Astrocyte of the spinal cord (primary cell): ENCODE data around the gene CACNB4.

Source experiments
- DNase-seq: peaks from one replicate; pipeline ENCODE4 v3.0.0; 2011; ENCODE audit warnings: low read depth, low spot score
- H3K4me3 ChIP-seq: 2 replicates; pipeline ENCODE4 v1.5.1; 2011; ENCODE audit warnings: low read depth, mild to moderate bottlenecking, low read length, moderate library complexity
- in situ Hi-C: cut with HindIII; loops from 2 replicates; pipeline ENCODE4 v1.10.0; 2017; ENCODE audit warnings: low sequenced_read_pairs
- TF ChIP-seq, protein P1 (sequence below): IDR thresholded peaks from 2 replicates; pipeline ENCODE4 v1.5.1; 2012; ENCODE audit warnings: low read depth, mild to moderate bottlenecking, low read length, inconsistent platforms

The CACNB4 gene

DNA sequence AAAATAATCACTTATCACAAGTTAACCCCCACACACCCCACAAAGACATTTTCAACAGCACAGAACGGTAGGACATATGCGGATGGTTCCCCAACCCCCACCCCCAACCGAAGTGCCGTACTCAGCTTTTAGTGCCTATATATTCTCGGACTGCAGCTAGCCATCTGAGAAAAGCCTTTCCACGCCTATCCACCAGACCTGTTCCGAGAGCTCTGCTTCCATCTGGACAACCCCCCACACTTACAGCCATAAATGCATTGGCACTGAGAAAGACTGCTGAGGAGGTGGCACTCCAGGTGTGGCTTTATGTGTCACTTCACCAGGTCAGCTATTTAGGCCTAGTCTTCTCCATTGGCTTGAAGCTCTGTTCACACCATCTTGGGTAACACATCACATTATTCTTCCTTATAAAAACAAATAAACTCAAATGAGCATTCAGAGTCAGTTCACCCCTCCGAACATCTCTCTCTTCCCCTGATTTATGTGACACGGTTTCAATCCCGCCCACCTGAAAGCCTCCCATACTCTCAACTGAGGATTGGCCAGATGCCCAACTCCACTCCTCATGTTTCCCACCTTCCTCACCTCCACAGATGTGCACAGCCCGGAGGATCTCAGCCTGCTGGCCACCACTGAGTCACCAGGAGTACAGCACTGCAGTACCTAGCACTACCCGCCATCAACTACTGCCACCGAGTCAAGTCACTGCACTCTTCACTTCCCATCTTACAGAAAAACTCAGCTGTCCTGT lies 127.4 kb downstream of the CACNB4 start:
- no peak overlapping the region for H3K4me3 ChIP-seq
- TF ChIP-seq, protein P1, sequence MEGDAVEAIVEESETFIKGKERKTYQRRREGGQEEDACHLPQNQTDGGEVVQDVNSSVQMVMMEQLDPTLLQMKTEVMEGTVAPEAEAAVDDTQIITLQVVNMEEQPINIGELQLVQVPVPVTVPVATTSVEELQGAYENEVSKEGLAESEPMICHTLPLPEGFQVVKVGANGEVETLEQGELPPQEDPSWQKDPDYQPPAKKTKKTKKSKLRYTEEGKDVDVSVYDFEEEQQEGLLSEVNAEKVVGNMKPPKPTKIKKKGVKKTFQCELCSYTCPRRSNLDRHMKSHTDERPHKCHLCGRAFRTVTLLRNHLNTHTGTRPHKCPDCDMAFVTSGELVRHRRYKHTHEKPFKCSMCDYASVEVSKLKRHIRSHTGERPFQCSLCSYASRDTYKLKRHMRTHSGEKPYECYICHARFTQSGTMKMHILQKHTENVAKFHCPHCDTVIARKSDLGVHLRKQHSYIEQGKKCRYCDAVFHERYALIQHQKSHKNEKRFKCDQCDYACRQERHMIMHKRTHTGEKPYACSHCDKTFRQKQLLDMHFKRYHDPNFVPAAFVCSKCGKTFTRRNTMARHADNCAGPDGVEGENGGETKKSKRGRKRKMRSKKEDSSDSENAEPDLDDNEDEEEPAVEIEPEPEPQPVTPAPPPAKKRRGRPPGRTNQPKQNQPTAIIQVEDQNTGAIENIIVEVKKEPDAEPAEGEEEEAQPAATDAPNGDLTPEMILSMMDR, result no peak
- no peak for DNase-seq
- in situ Hi-C loops, result no loop called here

DNA sequence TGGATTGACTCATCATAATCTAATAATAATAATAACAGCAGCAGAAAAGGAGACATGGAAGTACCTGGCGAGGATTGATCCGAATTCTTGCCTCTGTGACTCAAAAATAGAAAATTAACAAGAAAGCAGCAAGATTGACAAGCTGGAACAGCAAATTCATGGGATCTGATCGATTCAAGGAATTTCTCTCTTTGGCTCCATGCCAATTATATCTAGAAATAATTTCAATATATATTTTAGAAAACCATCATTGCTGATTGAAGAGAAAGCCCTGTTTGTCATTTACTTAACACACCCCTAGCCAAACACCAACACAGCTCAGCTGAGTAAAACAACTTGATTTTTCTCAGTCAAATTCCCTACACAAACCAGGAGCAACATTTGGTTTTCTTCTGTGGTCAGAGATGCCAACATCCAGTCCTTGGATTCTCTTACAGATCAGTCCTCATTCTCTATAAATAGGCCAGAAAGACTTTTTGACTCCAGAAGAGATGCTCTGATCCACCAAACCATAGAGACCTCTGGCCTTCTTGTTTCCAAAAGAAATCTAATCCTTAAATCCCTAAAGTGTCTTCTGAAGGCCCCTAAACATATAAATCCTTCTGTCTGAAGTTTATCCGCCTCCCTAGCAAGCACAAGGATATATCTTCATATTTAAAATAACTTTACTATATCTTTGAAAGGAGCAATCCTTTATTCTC lies 129.9 kb downstream of the CACNB4 start:
- no peak for DNase-seq
- TF ChIP-seq, protein P1, result no peak
- no peak overlapping the region for H3K4me3 ChIP-seq
- in situ Hi-C loops, result no loop called here

DNA sequence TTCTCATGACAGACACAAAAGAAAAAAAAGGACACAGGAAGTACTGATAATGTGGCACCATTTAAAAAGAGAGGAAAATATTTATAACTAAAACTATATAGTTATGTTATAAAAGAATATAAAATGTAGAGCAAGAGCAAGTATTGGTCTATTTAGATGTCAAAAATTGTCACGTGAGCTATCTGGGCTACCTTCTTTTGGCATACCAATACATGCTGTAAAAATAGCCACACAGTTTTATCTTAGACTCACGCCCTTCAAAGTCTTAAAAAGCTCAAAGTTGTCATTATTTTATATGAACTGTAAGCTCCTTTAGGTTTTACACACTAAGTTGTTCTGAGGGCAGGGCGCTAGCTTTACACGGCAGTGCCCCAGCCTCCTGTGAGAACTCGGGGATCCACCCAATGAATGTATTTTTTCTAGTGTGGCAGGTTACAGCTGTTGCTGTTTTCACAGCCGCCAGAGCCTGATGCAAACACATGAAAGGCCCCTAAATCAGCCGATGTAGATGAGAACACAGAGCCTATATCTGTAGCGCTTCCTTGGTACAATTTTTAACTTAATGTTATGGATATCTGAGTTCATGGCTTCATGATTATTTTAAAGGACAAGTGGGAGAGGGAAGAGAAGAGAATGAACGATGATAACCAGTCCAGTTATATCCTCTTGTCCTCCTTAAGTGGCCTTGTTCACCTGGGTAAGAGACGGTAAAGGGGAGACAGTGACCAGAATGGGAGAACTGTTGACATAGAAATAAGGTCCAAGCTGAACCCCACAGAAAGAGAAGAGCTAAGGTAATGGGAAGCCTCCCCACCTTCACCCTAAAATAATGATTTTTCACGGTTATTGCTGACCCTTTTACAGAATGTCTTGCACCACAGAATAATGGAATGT lies 130.8 kb downstream of the CACNB4 start:
- TF ChIP-seq, protein P1, result no peak
- no peak for DNase-seq
- in situ Hi-C loops, result no loop called here
- no peak overlapping the region for H3K4me3 ChIP-seq

DNA sequence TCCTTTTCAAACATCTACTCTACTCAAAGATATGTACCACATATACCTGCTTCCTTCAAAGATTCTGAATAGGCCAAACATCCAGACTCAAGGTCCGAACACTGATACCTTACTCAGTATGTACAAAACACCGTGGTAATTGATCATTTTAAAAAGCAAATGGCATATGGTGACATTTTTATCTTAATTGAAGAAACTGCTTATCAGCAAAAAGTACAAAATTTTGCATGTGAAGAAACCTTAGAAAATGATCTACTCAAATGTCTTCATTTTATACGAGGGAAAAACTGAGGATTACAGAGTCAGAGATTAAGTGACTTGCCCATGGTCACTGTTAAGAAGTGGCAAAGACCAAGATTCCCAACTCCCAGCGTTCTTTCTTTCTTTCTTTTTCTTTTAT lies 133.0 kb downstream of the CACNB4 start:
- in situ Hi-C loops, result no loop called here
- H3K4me3 ChIP-seq, result no peak overlapping the region
- TF ChIP-seq, protein P1, result no peak
- no peak for DNase-seq

DNA sequence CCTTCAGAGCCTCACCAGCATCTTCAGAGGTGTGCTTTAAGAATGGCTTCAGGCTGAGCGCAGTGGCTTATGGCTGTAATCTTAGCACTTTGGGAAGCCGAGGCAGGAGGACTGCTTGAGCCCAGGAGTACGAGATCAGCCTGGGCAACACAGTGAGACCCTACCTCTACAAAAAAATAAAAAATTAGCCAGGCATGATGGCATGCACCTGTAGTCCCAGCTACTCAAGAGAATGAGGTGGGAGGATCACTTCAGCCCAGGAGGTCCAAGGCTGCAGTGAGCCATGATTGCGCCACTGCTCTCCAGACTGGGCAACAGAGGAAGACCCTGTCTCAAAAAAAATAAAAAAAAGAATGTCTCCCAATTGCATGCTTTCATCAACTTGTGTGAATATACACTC lies 137.3 kb downstream of the CACNB4 start:
- no peak overlapping the region for H3K4me3 ChIP-seq
- TF ChIP-seq, protein P1, result no peak
- in situ Hi-C loops, result no loop called here
- DNase-seq, result no peak

DNA sequence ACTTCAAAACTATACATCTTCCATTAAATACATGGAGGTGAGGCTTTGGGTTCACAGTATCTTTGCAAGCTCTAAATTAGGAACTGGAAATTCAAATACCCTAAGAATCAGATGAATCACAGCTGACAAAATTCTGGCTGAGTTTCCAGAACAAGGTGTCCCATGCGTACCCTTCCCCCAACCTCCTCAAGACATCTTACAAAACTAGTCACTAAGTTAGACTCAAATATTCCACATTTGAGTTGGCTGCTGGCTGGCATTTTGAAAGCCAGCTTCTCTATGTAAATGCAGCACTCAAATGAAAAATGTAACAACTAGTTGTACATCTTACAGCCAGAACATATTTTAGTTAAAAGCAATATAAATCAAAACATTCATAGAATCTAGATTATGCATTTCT lies 139.6 kb downstream of the CACNB4 start:
- H3K4me3 ChIP-seq, result no peak overlapping the region
- no peak for DNase-seq
- in situ Hi-C loops, result no loop called here
- TF ChIP-seq, protein P1, result no peak
